Endothelial cell of umbilical vein (primary cell): Measurements from ENCODE around the gene CDHR4. TPM values are rescaled to one million over a fixed set of nuclear protein-coding genes. Genes with fewer than 3 reads are reported as not detected.

Experiments used
- BruUV-seq: library from RNA; stranded (reverse); fragments of 400-500 nt; replicated peaks from 2 replicates; lab custom pipeline; 2021; lab: Mats Ljungman, UMichigan
- CTCF ChIA-PET: fragments of 300-600, 350-600 bp; sonication (Branson Sonifier 250); formaldehyde crosslinking; loops from one replicate; lab custom pipeline; 2021; ENCODE audit warnings: antibody characterized with exemption, inconsistent platforms; lab: Charles Lee
- POLR2A ChIA-PET: fragments of 300-600, 350-600 bp; sonication (Branson Sonifier 250); formaldehyde crosslinking; loops from one replicate; lab custom pipeline; 2021; ENCODE audit warnings: antibody characterized with exemption, inconsistent platforms; lab: Charles Lee
- DNase-seq: peaks from one replicate; pipeline ENCODE4 v3.0.0-alpha.2; 2011; ENCODE audit warnings: low read depth, low spot score
- FAIRE-seq: peaks from 2 replicates; lab custom pipeline; 2011; peaks lifted over from hg19 to GRCh38; lab: Jason Lieb, UNC
- H2AFZ ChIP-seq: 2 replicates; pipeline ENCODE4 v1.6.0; 2012; ENCODE audit warnings: low read depth, low read length, control low read depth, inconsistent platforms
- H3K27ac ChIP-seq: 2 replicates; pipeline ENCODE4 v1.5.1; 2011; ENCODE audit warnings: low read depth, mild to moderate bottlenecking, control low read depth, low read length, moderate library complexity; ENCODE audit not compliant: insufficient read depth
- H3K27me3 ChIP-seq, 2 experiments: 2 replicates each; pipeline versions ENCODE4 v1.6.0 to v1.6.1; 2011; ENCODE audit warnings: low read length in 2 of 2, mixed read lengths in 1 of 2; ENCODE audit not compliant: control insufficient read depth in 2 of 2, insufficient read depth in 2 of 2
- H3K36me3 ChIP-seq, 2 experiments: 2 replicates in 1 of 2; 3 replicates in 1 of 2; pipeline ENCODE4 v1.5.1; 2011; ENCODE audit warnings: low read length in 2 of 2, mild to moderate bottlenecking in 1 of 2, moderate library complexity in 1 of 2; ENCODE audit not compliant: control insufficient read depth in 2 of 2, insufficient read depth in 2 of 2; ENCODE audit errors: extremely low read depth in 1 of 2
- H3K4me1 ChIP-seq: 3 replicates; pipeline ENCODE4 v1.5.1; 2011; ENCODE audit warnings: mild to moderate bottlenecking, low read length; ENCODE audit not compliant: control insufficient read depth, insufficient read depth; ENCODE audit errors: extremely low read depth
- H3K4me2 ChIP-seq: 2 replicates; pipeline ENCODE4 v1.6.1; 2011; ENCODE audit warnings: low read length, control low read depth, mixed read lengths; ENCODE audit not compliant: insufficient read depth
- H3K4me3 ChIP-seq, 3 experiments: fragments of 200-600 bp in 1 of 3; sonication (generic), shearing (Covaris generic) in 1 of 3; replicated peaks in 1 of 3; 2 replicates each; pipeline ENCODE4 v1.5.1; 2011 to 2016; ENCODE audit warnings: control low read depth in 3 of 3, low read length in 3 of 3, mild to moderate bottlenecking in 2 of 3, inconsistent platforms in 1 of 3, low read depth in 1 of 3, moderate library complexity in 1 of 3; ENCODE audit not compliant: insufficient read depth in 1 of 3
- H3K79me2 ChIP-seq: 2 replicates; pipeline ENCODE4 v1.6.0; 2012; ENCODE audit warnings: low read length, inconsistent platforms; ENCODE audit not compliant: control insufficient read depth, insufficient read depth
- H3K9ac ChIP-seq: replicated peaks from 2 replicates; pipeline ENCODE3; 2011; ENCODE audit warnings: low read length, control low read depth; ENCODE audit not compliant: insufficient read depth; ENCODE audit errors: extremely low read depth
- H3K9me1 ChIP-seq: replicated peaks from 3 replicates; pipeline ENCODE4 v1.6.0; 2011; ENCODE audit warnings: mild to moderate bottlenecking, low read length; ENCODE audit not compliant: control insufficient read depth, insufficient read depth; ENCODE audit errors: extremely low read depth
- H3K9me3 ChIP-seq: replicated peaks from 2 replicates; pipeline ENCODE4 v1.5.1; 2012; ENCODE audit warnings: low read length, inconsistent platforms; ENCODE audit not compliant: control insufficient read depth, insufficient read depth
- H4K20me1 ChIP-seq: replicated peaks from 2 replicates; pipeline ENCODE3; 2011; ENCODE audit warnings: mild to moderate bottlenecking, low read length; ENCODE audit not compliant: control insufficient read depth, insufficient read depth; ENCODE audit errors: extremely low read depth
- EZH2 ChIP-seq: IDR thresholded peaks from 2 replicates; pipeline ENCODE4 v1.6.1; 2012; ENCODE audit warnings: borderline replicate concordance, low read depth, mild to moderate bottlenecking, moderate library complexity, low read length, inconsistent platforms; ENCODE audit not compliant: severe bottlenecking
- FOS ChIP-seq: IDR thresholded peaks from 2 replicates; pipeline ENCODE4 v1.6.1; 2011; ENCODE audit warnings: mild to moderate bottlenecking, low read length, moderate library complexity, borderline replicate concordance; ENCODE audit not compliant: insufficient read depth
- GATA2 ChIP-seq: IDR thresholded peaks from 2 replicates; pipeline ENCODE4 v1.7.0; 2011; ENCODE audit warnings: low read depth, mild to moderate bottlenecking, moderate library complexity, mixed read lengths, low read length; ENCODE audit not compliant: insufficient read length, insufficient read depth
- JUN ChIP-seq: IDR thresholded peaks from 2 replicates; pipeline ENCODE4 v1.6.1; 2011; ENCODE audit warnings: borderline replicate concordance, low read depth; ENCODE audit not compliant: insufficient read length, insufficient read depth
- MYC ChIP-seq: IDR thresholded peaks from one replicate; pipeline ENCODE4 v1.6.1; 2011; ENCODE audit warnings: mild to moderate bottlenecking, low read depth, low read length
- POLR2A ChIP-seq: IDR thresholded peaks from 2 replicates; pipeline ENCODE4 v1.6.1; 2012; ENCODE audit warnings: low read depth, mild to moderate bottlenecking, control low read depth, low read length
- POLR2AphosphoS5 ChIP-seq: IDR thresholded peaks from 2 replicates; pipeline ENCODE4 v1.6.1; 2012; ENCODE audit warnings: low read depth, mild to moderate bottlenecking, control low read depth, low read length, moderate library complexity; ENCODE audit not compliant: insufficient read depth
- dilution Hi-C: fragments of 300-500 bp; cut with MboI; formaldehyde crosslinking; loops from one replicate; pipeline ENCODE4 v1.15.0; 2019; ENCODE audit warnings: low sequenced_read_pairs; ENCODE audit not compliant: extremely low pct_ligation_motif_present
- intact Hi-C: fragments of 100-400 bp; cut with micrococcal nuclease; formaldehyde crosslinking; loops from one replicate; pipeline ENCODE4 v1.10.0; 2022
- polyA plus RNA-seq, 4 experiments: library from polyadenylated mRNA; depleted of rRNA in 3 of 4; stranded (reverse) in 3 of 4; unstranded in 1 of 4; fragments of >200 nt; gene quantifications; 2 replicates each; pipeline versions ENCODE4 v1.2.1 to v1.2.3, GENCODE V29; 2011 to 2012; ENCODE audit warnings: missing spikeins in 1 of 4
- total RNA-seq: library from RNA; stranded (reverse); gene quantifications from 2 replicates; pipeline ENCODE4 v1.2.3, GENCODE V29; 2021
- TF ChIP-seq, protein P1 (sequence below), 2 donors: IDR thresholded peaks; 1 replicate in 1 of 2; 2 replicates in 1 of 2; pipeline ENCODE4 v1.5.1; 2011; ENCODE audit warnings: low read length in 2 of 2, mild to moderate bottlenecking in 2 of 2, moderate library complexity in 2 of 2, control low read depth in 1 of 2, inconsistent platforms in 1 of 2, low read depth in 1 of 2; ENCODE audit not compliant: insufficient read depth in 1 of 2; ENCODE audit errors: extremely low read depth in 1 of 2
- TF ChIP-seq, protein P2 (sequence below): IDR thresholded peaks from 2 replicates; pipeline ENCODE4 v1.6.1; 2011; ENCODE audit not compliant: insufficient read depth, insufficient read length

Gene CDHR4
- total and polyA plus RNA-seq, 2 donors (not counting 3 experiments of a cell fraction or from before 2014, with no cell fraction given): 0.19 TPM; not detected in 1

DNA sequence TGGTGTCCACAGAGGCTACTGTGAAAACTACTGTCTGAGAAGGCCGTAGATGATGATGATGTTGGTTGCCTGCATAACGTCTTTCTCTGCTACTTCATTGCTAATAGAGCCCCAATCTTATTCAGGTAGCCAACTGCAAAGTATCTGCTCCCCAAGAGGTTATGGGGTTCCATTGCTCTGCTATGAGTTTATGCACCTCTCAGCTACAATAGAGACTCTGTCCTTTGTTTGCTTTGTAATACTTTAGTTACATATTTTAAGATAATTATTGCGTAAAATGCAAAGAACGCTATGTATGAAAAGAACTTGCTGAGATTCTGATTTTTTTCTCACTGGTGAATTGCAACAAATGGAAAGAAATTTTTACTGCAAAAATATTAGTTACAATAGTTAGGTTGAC, 48.2 kb downstream of the CDHR4 start:
- Histone ChIP-seq H3K4me1 (peaks cover 11% of the 10 kb centered on the region), H3K9me3 (no peaks in the 10 kb centered on the region), H3K9ac (no peak overlapping the region), H3K79me2 (peaks cover 45% of the 10 kb centered on the region), H4K20me1 (peaks cover 2% of the 10 kb centered on the region), H3K9me1 (no peaks in the 10 kb centered on the region), H3K36me3 (no peaks in the 10 kb centered on the region), H3K4me3 (no peak overlapping the region), H3K4me2 (no peak overlapping the region), H2AFZ (no peak overlapping the region), H3K27ac (no peak overlapping the region), H3K27me3 (no peaks in the 10 kb centered on the region)
- DNase-seq (no peak), FAIRE-seq (no peak)
- ChIA-PET POLR2A (no interaction called here), CTCF (no interaction called here)
- dilution Hi-C loops: no loop called here
- BruUV-seq: no TSS peak
- intact Hi-C loops: no loop called here
- TF ChIP-seq FOS (no peak), GATA2 (no peak), EZH2 (no peak), POLR2AphosphoS5 (no peak), POLR2A (no peak), JUN (no peak), MYC (no peak)
- TF ChIP-seq, protein P1, sequence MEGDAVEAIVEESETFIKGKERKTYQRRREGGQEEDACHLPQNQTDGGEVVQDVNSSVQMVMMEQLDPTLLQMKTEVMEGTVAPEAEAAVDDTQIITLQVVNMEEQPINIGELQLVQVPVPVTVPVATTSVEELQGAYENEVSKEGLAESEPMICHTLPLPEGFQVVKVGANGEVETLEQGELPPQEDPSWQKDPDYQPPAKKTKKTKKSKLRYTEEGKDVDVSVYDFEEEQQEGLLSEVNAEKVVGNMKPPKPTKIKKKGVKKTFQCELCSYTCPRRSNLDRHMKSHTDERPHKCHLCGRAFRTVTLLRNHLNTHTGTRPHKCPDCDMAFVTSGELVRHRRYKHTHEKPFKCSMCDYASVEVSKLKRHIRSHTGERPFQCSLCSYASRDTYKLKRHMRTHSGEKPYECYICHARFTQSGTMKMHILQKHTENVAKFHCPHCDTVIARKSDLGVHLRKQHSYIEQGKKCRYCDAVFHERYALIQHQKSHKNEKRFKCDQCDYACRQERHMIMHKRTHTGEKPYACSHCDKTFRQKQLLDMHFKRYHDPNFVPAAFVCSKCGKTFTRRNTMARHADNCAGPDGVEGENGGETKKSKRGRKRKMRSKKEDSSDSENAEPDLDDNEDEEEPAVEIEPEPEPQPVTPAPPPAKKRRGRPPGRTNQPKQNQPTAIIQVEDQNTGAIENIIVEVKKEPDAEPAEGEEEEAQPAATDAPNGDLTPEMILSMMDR (IDR thresholded peaks at IDR 0.05; ENCODE audit: extremely low read depth in 1 of 2, insufficient read depth in 1 of 2, low read depth in 1 of 2, low read length in 2 of 2): no peak
- TF ChIP-seq, protein P2, sequence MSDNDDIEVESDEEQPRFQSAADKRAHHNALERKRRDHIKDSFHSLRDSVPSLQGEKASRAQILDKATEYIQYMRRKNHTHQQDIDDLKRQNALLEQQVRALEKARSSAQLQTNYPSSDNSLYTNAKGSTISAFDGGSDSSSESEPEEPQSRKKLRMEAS: no peak
